Measurements from ENCODE around the gene FTHL17. TPM values are rescaled to one million over a fixed set of nuclear protein-coding genes. Genes with fewer than 3 reads are reported as not detected.

The FTHL17 gene
- total RNA-seq, 1 experiment from 2014 or later: not detected

- DNase-seq (ENCODE audit: low read depth, low spot score): no peak
- in situ Hi-C loops (cut with HindIII; ENCODE audit: low pct_unique_long_range_greater_than_20kb, low sequenced_read_pairs): no loop called here
Observed at GRCh38 chrX:31057691-31058090, 14.2 kb downstream of the FTHL17 start.

GRCh38 chrX:31057291-31057690 lies 14.6 kb downstream of the FTHL17 start:
- in situ Hi-C loops (cut with HindIII; ENCODE audit: low pct_unique_long_range_greater_than_20kb, low sequenced_read_pairs): no loop called here

GRCh38 chrX:31053621-31054020 lies 18.2 kb downstream of the FTHL17 start:
- in situ Hi-C loops (cut with HindIII; ENCODE audit: low pct_unique_long_range_greater_than_20kb, low sequenced_read_pairs): no loop called here
- no peak for DNase-seq (ENCODE audit: low read depth, low spot score)

More at GRCh38 chrX:31057291-31057690, 14.6 kb downstream of the FTHL17 start:
- no peak for DNase-seq (ENCODE audit: low read depth, low spot score)

GRCh38 chrX:31039327-31039711 lies 32.5 kb downstream of the FTHL17 start:
- in situ Hi-C loops (cut with HindIII; ENCODE audit: low pct_unique_long_range_greater_than_20kb, low sequenced_read_pairs): no loop called here
- no peak for DNase-seq (ENCODE audit: low read depth, low spot score)

- in situ Hi-C loops (cut with HindIII; ENCODE audit: low pct_unique_long_range_greater_than_20kb, low sequenced_read_pairs): no loop called here
- DNase-seq (ENCODE audit: low read depth, low spot score): peak; percentile 67
Observed at GRCh38 chrX:31038575-31039326, 33.1 kb downstream of the FTHL17 start.

GRCh38 chrX:31036895-31037294 lies 34.9 kb downstream of the FTHL17 start:
- in situ Hi-C loops (cut with HindIII; ENCODE audit: low pct_unique_long_range_greater_than_20kb, low sequenced_read_pairs): no loop called here
- DNase-seq (ENCODE audit: low read depth, low spot score): peak; percentile 89

GRCh38 chrX:31027351-31027750 lies 44.5 kb downstream of the FTHL17 start:
- DNase-seq (ENCODE audit: low read depth, low spot score): no peak
- in situ Hi-C loops (cut with HindIII; ENCODE audit: low pct_unique_long_range_greater_than_20kb, low sequenced_read_pairs): no loop called here

- in situ Hi-C loops (cut with HindIII; ENCODE audit: low pct_unique_long_range_greater_than_20kb, low sequenced_read_pairs): no loop called here
Observed at GRCh38 chrX:31024866-31025265, 47.0 kb downstream of the FTHL17 start.

GRCh38 chrX:31021537-31021936 lies 50.3 kb downstream of the FTHL17 start:
- no peak for DNase-seq (ENCODE audit: low read depth, low spot score)
- in situ Hi-C loops (cut with HindIII; ENCODE audit: low pct_unique_long_range_greater_than_20kb, low sequenced_read_pairs): no loop called here

More at GRCh38 chrX:31024866-31025265, 47.0 kb downstream of the FTHL17 start:
- DNase-seq (ENCODE audit: low read depth, low spot score): no peak

Other genes with a start within 250 kb of the FTHL17 start
- gene TAB3, start 182.8 kb downstream of the FTHL17 start, total RNA-seq (2014; rRNA removed; shearing (Covaris generic)): 28.0 and 29.4 TPM in 2 replicates

Measured in SK-MEL-5 (cell line).